ENCODE data around the gene TACC2.

TACC2 gene

DNA sequence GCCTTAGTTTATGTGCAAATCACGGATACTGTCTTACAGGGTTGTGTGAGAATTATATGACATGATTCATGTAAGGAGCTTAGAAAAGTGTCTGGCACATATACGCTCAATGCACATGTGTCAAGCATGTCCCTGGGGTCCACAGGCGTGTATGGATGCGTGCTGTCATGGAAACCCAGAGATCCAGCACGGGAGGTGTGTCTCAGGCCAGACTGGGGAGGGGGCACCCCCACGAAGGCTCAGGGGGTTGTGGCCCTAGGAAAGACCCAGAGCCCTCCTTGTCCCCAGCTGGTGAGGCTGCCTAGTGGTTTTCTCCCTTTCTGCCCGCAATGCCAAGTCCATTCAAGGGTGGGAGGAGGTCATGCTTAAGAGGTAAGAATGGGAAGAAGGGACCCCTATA, 291.2 kb downstream of the TACC2 start:
- DNase-seq (ENCODE audit: low read depth) = no peak

DNA sequence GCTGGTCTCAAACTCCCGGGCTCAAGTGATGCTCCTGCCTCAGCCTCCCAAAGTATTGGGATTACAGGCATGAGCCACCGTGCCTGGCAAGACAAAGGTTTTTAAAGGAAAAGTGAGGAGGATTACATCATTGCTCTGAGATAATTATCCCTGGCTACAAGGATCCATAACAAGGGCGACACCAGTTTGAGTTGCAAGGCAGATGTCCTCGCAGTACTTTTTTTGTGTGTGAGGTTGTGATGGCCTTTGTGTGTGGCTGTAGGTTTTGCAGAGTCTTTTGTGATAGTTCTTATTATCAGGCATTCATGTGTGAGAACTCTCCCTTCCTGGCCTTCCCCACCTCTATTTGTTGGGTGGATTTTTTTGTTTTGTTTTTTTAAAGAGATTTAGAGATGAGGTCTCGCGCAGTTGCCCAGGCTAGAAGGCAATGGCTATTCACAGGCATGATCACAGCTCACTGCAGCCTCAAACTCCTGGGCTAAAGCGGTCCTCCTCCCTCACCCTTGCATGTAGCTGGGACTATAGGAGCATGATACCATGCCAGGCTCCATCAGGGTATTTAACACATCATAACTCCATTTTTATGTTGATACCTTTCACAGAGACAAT, 292.2 kb downstream of the TACC2 start:
- no peak for DNase-seq (ENCODE audit: low read depth)

DNA sequence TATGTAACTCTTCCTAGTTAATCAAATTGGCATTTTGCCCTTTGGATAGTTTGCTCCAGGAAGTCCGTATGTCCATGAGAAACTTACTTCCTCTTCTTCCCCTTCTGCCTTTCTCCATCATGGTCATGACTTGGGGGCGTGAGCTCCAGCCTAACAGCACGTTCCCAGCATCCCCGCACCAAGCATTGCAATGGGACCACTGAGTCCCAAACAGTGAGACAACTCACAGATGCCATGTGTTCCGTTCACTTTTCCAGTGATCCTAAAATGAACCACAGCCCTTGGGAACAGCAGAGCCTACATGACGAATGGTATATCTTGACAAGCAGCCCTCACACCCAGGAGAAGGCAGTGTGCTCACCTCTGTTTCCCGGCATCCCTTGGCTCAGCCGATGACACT, 292.8 kb downstream of the TACC2 start:
- no peak for DNase-seq (ENCODE audit: low read depth)

DNA sequence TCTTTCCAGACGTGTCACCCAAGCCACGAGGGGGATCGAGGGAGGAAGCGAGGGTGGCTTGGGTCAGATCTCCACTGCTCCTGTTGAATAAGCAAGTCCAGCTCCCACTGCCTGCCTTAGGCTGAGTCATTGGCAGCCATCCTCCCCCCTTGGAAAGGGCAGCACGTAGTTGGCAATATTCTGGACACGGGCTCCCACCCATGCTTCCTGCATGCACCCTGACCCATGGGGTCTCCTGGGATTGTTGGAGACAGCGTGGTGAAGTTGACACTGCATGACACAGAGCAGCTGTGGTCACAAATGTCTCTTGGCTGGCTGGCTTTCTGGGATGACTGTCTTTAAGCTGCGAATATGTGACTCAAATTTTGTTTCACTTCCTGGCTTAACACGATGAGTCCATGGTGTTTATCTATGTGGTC, 293.3 kb downstream of the TACC2 start:
- peak; percentile 28 for DNase-seq (ENCODE audit: low read depth)

DNA sequence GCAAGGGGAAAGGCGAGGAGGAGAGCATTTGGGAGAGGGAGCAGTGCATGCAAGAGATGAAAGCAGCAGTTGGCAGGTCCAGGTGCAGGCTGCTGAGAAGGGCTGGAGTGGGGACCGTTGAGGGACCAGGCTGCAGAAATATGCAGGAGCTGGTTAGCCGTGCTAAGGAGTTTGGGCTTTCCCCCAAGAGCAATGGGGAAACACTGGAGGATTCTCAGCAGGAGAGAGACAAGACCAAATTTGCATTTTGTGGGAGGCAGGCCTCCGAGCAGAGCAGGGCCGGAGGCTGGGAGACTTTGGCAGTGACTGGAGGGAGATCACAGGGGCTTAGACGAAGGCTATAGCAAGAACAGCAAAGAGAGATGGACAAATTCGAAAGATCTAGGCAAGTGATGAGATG, 293.9 kb downstream of the TACC2 start:
- DNase-seq (ENCODE audit: low read depth) = no peak

DNA sequence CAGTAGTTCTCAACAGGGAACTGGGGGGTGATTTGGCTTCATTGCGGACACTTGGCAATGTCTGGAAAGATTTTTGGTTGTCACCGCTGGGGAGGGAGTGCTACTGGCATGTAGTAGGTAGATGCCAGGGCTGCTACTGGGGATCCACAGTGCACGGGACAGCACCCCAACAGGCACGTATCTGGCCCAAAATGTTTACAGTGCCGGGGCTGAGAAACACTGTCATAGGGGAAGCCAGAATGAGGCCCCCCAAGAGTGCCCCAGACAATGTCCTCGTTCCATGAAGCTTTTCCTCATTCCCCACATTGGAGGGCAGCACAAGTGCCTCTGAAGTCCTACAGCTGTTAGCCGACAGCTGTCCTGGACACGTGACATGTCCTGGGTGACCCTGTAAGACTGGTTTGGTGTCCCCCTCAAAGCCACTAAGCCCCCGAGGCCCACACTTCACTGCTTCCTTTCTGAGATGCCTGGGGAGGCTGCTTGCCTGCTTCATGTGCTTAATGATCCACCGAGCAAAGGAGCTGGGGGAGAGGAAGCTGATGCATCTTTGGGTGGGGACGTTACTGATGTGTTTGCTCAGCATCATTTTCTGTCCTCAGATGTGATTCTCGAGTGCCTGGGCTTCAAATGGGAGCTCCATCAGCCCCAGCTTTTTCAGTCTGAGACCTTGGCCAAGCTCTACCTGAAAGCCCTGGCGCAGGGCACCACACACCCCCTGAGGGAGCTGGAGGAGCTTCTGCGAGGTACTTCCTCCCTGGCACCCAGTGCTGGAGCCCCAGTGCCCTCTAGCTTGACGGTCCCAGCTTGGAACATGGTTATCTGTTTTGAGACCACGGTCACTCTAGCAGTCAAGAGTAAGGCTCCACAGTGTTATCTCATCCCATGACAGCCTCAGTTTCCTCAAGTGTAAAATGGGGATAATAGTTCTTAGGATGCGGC, 296.8 kb downstream of the TACC2 start:
- DNase-seq (ENCODE audit: low read depth) = no peak

DNA sequence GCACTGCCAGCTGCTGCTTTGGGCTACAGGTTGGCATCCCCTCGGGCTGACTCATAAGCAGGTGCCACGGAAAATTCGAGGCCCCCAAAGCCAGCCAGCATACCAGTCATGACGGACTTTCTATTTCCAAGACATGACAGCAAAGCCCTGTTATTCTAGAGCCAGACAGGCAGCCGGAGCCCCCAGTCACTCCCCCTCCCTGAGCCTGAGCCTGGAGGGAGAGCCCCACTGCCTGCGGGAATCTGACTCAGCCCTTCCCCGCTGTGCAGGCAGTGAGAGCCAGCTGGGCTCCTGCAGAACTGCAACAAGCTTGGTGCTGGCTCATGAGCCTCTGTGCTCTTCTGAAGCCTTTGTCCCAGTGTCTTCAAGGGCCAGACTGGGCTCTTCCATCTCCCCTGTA, 297.9 kb downstream of the TACC2 start:
- no peak for DNase-seq (ENCODE audit: low read depth)

DNA sequence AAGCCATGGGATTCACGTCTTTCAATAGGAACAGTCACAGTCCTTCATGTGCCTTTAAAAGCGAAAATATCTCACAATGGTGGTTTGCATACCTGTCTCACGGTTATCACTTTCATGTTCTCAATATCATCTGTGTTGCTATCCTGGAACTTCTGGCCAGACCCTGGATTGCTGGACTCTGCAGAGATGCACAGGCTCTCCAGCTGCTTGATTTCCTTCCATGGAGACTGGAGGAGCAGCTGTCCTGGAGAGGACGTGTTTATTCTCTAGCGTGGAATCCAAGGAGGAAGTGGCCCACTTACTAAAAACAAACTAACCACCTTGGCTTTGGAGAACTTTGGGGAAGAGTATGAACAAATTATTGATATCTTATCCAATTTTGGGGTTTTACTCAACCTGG, 298.6 kb downstream of the TACC2 start:
- DNase-seq (ENCODE audit: low read depth) = no peak

DNA sequence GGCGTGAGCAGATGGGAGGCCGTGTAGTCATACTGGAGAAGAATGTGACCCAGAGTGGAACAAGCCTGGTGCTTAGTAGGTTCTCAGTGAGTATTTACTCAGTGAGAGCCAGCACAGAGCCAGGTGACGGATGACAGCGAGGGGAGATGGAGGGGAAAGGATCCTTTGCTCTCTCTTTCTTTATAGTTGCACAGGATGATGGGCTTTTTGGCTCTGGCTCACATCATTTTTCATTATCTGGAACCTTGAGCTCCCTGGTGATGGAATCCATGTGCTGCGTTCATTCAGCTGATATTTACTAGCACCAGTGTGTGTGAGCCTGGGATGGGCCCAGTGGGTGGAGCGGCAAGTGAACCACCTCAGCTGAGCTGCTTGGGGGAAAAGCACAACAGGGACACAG, 299.3 kb downstream of the TACC2 start:
- no peak for DNase-seq (ENCODE audit: low read depth)

DNA sequence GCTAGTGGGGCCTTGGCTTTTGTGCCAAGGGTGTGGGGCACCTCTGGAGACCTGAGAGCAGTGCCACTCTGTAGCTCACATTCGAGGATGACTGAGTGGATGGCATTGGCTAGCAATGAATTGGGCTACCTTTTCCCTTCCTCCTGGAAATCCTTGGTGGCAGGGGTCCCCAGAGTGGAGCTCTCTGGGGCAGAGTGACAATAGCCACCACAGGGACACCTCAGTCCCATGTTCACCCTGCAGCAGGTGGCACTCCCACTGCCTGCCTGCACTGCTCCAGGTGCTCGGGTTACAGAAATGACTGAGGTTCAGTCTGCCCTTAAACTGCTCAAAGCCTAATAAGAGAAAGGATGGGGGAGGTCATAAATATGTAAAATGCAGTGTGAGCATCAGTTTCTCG, 300.0 kb downstream of the TACC2 start:
- DNase-seq (ENCODE audit: low read depth) = no peak

DNA sequence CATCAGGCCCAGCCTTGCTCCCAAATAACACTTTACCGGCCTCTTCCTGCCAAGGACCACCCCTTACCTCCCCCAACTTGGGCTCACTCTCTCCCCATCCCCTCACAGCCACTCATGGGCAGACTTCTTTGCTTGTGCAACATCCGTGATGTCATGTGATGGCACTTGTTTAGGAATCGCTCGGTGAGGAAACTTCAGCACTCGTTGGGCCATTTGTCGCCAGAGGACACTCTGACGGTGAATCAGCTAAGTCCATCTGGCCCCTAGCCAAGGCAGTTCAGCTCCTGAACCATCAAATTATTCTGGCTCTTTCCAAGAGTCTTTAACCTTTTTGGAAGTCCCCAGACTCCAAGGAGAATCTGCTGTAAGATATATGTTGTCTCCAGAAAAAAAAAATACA, 301.4 kb downstream of the TACC2 start:
- DNase-seq (ENCODE audit: low read depth) = no peak

DNA sequence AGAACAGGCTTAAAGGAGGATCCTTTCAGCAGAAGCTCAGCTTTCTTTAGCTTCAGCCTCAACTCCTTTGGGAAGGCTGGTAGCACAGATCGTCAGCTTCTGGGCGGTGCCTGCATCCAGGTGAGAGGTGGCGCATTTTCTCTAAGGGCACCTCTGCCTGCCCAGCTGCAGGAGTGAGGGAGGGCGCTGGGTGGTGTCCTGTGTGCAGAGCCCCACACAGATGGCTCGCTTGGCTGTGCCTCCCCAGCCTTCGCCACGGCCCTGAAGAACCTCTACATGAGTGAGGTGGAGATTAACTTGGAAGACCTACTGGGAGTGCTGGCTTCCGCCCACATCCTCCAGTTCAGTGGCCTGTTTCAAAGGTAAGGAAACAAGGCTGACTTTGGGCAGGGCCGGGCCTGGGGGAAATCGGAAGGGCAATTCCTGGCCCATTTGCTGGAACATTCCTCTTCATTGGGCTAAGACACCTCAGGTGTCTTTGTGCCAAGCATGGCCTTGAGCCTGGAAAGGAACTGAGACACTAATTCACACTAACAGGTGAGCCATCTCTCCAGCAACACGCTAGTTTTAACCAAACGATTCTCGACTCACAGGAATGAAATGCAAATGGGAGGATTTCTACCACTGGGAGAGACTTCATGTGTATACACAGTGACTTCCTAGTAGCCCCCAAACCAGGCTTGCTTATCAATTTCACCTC, 302.0 kb downstream of the TACC2 start:
- DNase-seq (ENCODE audit: low read depth) = no peak

DNA sequence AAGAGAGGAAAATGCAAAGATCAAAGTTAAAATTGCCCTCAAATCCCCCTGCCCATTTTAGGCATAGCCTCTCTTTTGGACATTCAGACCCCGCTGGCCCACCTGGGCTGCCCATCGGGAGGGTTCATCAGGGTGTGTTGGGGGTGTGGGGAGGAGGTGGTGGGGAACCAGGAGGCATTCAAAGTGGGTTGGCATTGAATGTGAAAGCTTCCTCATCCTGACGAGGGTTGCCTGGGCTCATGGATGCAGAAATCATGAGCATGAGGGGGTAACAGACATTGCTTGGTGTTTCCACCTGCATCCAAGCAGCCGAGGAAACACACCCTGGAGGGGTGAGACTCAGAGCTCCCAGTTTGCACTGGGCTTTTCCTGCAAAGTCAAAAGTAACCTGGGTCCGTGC, 302.8 kb downstream of the TACC2 start:
- no peak for DNase-seq (ENCODE audit: low read depth)

DNA sequence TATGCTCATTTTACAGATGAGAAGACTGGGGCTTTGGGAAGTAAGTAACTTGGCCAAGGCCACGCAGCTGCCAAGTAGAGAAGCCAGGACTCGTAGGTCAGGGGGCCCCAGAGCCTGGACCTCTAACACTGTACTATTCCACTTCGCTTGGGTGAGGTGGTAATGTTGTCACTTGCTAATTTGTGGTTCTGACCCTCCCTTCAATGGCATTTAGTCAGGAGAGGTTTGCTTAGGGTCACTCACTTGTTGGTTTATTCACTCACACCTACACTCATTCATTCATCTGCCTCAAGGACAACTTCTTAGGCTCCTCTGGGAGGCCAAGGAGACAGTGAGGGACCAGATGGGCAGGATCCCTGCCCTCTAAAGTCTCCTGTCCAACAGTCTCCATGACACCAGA, 303.4 kb downstream of the TACC2 start:
- no peak for DNase-seq (ENCODE audit: low read depth)

DNA sequence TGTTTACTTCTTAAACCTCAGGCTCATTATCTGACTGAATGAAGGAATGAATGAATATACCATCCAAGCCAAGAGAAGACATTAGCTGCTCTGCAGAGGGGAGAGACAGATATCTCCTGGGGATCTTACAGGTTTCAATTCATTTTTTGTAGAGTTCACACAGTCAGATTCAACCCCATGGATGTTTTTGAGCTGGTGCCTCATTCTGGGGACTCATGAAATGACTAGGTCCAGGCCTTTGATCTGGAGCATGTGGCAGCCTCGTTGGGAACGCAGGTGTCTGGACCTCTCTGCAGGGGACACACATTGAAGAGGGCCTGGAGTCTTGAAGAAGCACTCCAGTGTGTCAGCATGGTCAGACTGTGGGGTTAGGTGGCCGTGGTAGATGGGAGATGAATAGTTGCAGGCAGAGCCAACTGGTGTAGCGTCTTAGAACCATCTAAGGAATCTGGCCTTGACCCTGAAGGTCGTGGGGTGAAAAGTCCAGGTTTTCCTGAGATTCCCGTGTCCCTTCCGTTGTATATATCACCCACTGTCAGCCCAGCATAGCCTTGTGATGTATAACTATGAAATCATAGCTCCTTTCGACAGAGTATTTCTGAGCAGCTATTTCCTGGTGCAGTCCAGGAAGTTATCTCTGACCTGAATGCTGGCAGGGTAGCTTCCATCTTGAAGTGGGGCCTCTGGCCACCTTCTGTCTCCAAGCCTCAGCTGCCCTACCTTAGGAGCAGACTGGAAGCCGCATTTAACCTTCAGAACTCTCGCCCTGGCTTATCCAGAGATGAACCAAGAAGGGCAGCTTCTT, 304.4 kb downstream of the TACC2 start:
- DNase-seq (ENCODE audit: low read depth) = no peak

DNA sequence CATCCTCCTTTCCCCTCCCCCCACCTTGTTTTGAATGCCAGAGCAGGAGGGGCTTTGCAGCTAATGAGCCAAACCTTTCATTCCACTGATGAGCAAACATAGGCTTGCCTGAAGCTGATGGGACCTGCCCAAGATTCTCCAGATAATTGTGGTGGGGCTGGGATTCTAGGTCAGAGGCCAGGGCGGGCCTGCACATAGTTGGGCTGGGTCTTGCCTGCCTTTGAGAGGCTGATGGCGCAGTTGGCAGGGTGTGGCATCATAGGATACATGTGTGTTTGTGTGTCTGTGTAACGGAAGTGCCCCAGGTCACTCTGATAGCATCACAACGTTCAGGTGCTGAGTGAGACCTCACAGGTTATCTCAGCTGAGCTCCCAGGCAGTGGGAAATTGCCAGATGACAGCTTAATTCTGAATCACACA, 305.0 kb downstream of the TACC2 start:
- DNase-seq (ENCODE audit: low read depth) = no peak

DNA sequence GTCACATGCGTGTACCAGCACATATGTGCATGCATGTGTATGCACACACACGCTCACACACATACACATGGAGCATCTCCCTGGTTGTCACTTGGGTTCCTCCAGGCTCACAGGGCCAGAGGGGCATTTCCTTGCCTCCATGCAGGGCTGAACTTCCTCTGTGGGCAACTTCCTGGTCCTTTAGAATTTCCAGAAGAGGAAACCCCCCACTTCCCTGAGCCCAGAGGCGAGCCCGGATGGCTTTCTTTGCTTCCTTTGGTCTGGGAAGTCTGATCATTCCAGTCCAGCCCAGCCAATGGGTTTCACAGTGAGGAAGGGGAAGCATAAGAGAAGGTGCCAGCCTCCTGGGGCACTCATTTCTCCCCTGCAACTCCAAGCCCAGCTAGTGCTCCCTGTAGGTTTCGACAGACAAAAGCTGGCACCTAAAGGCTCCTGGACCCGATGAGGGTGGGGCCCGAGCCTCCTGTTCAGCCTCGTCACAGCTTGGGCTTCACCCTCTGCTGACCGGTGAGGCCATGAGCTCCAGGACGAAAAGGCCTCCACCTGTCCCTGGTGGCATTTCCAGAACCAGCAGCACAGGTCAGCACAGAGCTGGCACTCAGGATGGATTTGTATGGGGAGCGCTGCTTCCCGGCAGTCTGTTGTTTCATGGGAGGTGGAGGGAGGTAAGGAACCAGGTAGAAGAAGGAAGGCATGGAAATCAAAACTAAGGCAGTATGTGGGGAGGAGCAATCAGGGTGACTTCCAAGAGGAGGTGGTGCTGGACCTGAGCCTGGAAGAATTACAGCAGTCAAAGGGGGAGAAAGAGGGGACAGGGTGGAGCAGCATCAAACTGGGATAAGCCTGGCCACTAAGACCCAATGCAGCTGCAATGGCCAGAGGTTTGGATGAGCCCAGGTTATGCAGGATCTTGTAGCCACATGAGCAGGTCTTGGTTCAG, 305.8 kb downstream of the TACC2 start:
- no peak for DNase-seq (ENCODE audit: low read depth)

DNA sequence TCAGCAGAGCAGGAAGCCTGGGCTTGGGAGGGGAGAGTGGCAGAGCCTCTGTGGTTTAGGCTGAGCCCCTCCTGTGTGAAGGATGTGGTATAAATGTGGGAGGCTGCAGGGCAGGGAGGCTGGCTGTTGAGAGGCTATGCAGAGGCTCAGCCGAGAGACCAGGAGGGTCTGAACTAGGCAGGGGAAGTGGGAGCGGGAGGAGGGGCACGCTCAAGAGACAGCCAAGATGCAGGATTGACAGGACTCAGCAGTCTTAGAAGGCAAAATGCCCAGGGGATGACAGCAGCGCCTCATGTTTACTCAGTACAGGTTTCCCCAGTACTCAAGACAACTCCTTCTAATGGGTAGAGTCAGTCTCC, 306.5 kb downstream of the TACC2 start:
- DNase-seq (ENCODE audit: low read depth) = no peak

DNA sequence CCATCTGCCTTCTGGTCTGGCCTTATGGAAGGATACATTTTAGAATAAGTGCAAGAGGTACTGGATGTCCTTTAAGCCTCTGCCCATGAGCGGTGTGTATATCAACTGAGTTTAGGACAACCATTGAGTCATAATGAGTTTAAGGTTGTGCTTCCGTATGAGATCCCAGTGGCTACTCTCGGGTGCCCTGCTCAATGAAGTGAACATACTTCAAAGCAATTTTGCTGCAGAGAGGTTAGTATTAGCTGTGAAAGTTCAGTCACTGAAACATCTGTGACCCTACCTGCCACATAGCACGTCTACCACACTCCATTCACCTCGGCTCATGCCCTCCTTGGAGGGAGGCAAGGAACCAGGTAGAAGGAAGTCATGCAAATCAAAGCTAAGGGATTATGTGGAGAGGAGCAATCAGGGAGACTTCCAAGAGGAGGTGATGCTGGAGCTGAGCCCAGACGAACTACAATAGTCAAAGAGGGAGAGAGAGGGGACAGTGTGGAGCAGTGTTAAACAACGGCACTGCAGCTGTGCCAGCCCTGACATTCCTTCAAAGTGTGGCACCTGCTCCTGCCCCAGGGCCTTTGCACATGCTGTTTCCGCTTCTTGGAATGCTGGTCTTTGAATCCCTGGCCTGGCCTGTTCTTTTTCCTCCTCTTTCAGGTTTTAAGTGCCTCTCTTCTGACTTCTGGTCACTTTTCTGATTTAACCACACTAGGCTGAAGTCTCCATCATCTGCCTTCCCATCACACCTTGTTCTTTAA, 307.6 kb downstream of the TACC2 start:
- no peak for DNase-seq (ENCODE audit: low read depth)

DNA sequence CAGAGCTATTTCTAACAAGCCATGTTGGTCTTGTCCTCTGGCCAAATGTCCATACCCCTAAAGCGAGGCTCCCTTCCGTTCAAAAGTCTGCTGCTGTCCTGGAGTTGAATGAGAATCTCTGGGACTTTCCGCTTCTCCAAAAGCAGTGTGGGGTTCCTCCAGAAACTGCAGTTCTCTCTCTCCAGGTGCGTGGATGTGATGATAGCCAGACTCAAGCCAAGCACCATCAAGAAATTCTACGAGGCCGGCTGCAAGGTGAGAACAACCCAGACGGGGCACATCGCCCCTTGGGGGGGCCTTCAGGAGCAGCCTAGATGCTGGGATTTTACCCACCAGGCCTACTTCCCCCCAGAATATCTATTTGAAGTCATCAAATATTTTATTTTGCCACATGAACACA, 308.6 kb downstream of the TACC2 start:
- no peak for DNase-seq (ENCODE audit: low read depth)

All from HS-5 (cell line).